Vagina (tissue), 2 donors: Measurements from ENCODE around the gene ACAA1. TPM values are rescaled to one million over a fixed set of nuclear protein-coding genes. Genes with fewer than 3 reads are reported as not detected.

Experiments used
- DNase-seq, 2 donors: peaks; one replicate each; pipeline ENCODE4 v3.0.0-alpha.2; 2017; ENCODE audit errors: extremely low spot score in 2 of 2
- H3K27ac ChIP-seq: fragments of 200-600 bp; sonication (generic); one replicate; pipeline ENCODE4 v1.5.1; 2019
- H3K27me3 ChIP-seq: fragments of 200-600 bp; sonication (generic); one replicate; pipeline ENCODE4 v1.5.1; 2019
- H3K36me3 ChIP-seq, 2 donors: fragments of 200-600 bp; sonication (generic); one replicate each; pipeline ENCODE4 v1.5.1; 2017 to 2019
- H3K4me1 ChIP-seq: fragments of 200-600 bp; sonication (generic); one replicate; pipeline ENCODE4 v1.5.1; 2019
- H3K4me3 ChIP-seq, 2 donors: fragments of 200-600 bp; sonication (generic); 1 replicate in 1 of 2; 2 replicates in 1 of 2; pipeline ENCODE4 v1.5.1; 2016 to 2019
- H3K9me3 ChIP-seq: fragments of 200-600 bp; sonication (generic); one replicate; pipeline ENCODE4 v1.5.1; 2019
- CTCF ChIP-seq, 3 experiments: fragments of 450-650 bp in 2 of 3; fragments of 200-600 bp in 1 of 3; sonication (generic) in 1 of 3; IDR thresholded peaks; one replicate each; pipeline ENCODE4 v1.5.1; 2017 to 2019; ENCODE audit warnings: antibody characterized with exemption in 3 of 3, mild to moderate bottlenecking in 2 of 3, moderate library complexity in 2 of 3
- POLR2A ChIP-seq, 2 donors: fragments of 450-650 bp; IDR thresholded peaks; one replicate each; pipeline ENCODE4 v1.6.1; 2017; ENCODE audit warnings: antibody characterized with exemption in 2 of 2, mild to moderate bottlenecking in 2 of 2, moderate library complexity in 2 of 2
- POLR2AphosphoS5 ChIP-seq, 2 donors: sonication (generic); formaldehyde crosslinking; IDR thresholded peaks; one replicate each; pipeline ENCODE4 v1.9.0; 2017; ENCODE audit warnings: antibody characterized with exemption in 2 of 2, mild to moderate bottlenecking in 2 of 2, low read depth in 1 of 2; ENCODE audit not compliant: insufficient read depth in 1 of 2
- intact Hi-C: fragments of 100-400 bp; cut with DNase I; formaldehyde crosslinking; loops from one replicate; pipeline ENCODE4 v1.15.1; 2023
- total RNA-seq: library from RNA; depleted of rRNA; stranded (reverse); fragments of >200 nt; gene quantifications from one replicate; pipeline ENCODE4 v1.2.3, GENCODE V29; 2016

Gene ACAA1
- total RNA-seq, 1 donor from 2014 or later = 53.0 TPM

- Histone ChIP-seq H3K4me3 (no peak overlapping the region), H3K36me3 (no peaks in the 10 kb centered on the region), H3K27ac (no peak overlapping the region), H3K4me1 (no peaks in the 10 kb centered on the region), H3K27me3 (no peaks in the 10 kb centered on the region), H3K9me3 (no peaks in the 10 kb centered on the region)
- intact Hi-C loops = no loop called here
- TF ChIP-seq CTCF (IDR thresholded peaks at IDR 0.05) (no peak), POLR2A (IDR thresholded peaks at IDR 0.05) (no peak), POLR2AphosphoS5 (IDR thresholded peaks at IDR 0.05; ENCODE audit: insufficient read depth in 1 of 2, low read depth in 1 of 2) (no peak)
- peak in 1 of 2 donors; percentile 40 for DNase-seq
Measured at GRCh38 chr3:38158472-38158871, 21.5 kb upstream of the ACAA1 start.

GRCh38 chr3:38157595-38157994 lies 20.7 kb upstream of the ACAA1 start:
- Histone ChIP-seq H3K9me3 (no peaks in the 10 kb centered on the region), H3K27ac (no peak overlapping the region), H3K27me3 (no peaks in the 10 kb centered on the region), H3K36me3 (no peaks in the 10 kb centered on the region), H3K4me1 (no peaks in the 10 kb centered on the region), H3K4me3 (no peak overlapping the region)
- TF ChIP-seq CTCF (IDR thresholded peaks at IDR 0.05) (no peak), POLR2A (IDR thresholded peaks at IDR 0.05) (no peak), POLR2AphosphoS5 (IDR thresholded peaks at IDR 0.05; ENCODE audit: insufficient read depth in 1 of 2, low read depth in 1 of 2) (no peak)
- intact Hi-C loops = no loop called here
- DNase-seq = peak in 1 of 2 donors; percentile 72

DNA sequence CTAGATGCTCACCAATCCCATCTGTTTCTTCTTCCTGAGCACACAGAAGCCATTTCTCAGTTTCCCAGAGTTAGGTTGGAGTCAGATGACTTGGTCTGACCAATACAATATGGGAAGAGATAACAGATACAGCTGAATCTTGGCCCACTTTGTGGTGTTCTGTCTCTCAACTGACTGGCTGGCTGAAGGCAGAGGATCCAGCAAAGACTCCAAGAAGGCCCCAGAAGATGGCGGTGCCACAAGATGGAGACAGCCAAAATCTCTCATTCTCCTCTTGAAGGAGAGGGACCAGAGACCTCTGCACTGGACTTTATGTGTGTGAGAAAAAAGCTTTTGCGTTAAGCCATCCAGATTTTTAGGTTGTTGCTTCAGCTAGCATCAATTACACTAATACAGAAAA lies 20.2 kb upstream of the ACAA1 start:
- peak in 1 of 2 donors; percentile 32 for DNase-seq
- no peak for TF ChIP-seq POLR2AphosphoS5 (IDR thresholded peaks at IDR 0.05; ENCODE audit: insufficient read depth in 1 of 2, low read depth in 1 of 2)
- no peak for TF ChIP-seq POLR2A (IDR thresholded peaks at IDR 0.05)
- TF ChIP-seq CTCF (IDR thresholded peaks at IDR 0.05) = no peak
- H3K27ac ChIP-seq = no peak overlapping the region
- intact Hi-C loops = no loop called here
- H3K36me3 ChIP-seq = no peaks in the 10 kb centered on the region
- H3K27me3 ChIP-seq = no peaks in the 10 kb centered on the region
- H3K9me3 ChIP-seq = no peaks in the 10 kb centered on the region
- no peaks in the 10 kb centered on the region for H3K4me1 ChIP-seq
- no peak overlapping the region for H3K4me3 ChIP-seq

GRCh38 chr3:38155825-38156224 lies 18.9 kb upstream of the ACAA1 start:
- Histone ChIP-seq H3K4me3 (no peak overlapping the region), H3K9me3 (no peaks in the 10 kb centered on the region), H3K27ac (no peak overlapping the region), H3K4me1 (no peaks in the 10 kb centered on the region), H3K27me3 (no peaks in the 10 kb centered on the region), H3K36me3 (no peaks in the 10 kb centered on the region)
- TF ChIP-seq POLR2AphosphoS5 (IDR thresholded peaks at IDR 0.05; ENCODE audit: insufficient read depth in 1 of 2, low read depth in 1 of 2) (no peak), CTCF (IDR thresholded peaks at IDR 0.05) (no peak), POLR2A (IDR thresholded peaks at IDR 0.05) (no peak)
- DNase-seq = no peak
- intact Hi-C loops = no loop called here

GRCh38 chr3:38154625-38155255 lies 17.8 kb upstream of the ACAA1 start:
- intact Hi-C loops = no loop called here
- H3K36me3 ChIP-seq = no peaks in the 10 kb centered on the region
- H3K9me3 ChIP-seq = no peaks in the 10 kb centered on the region
- TF ChIP-seq CTCF (IDR thresholded peaks at IDR 0.05) (no peak), POLR2AphosphoS5 (IDR thresholded peaks at IDR 0.05; ENCODE audit: insufficient read depth in 1 of 2, low read depth in 1 of 2) (peak in 1 of 2 donors; percentile 22), POLR2A (IDR thresholded peaks at IDR 0.05) (no peak)
- no peaks in the 10 kb centered on the region for H3K4me1 ChIP-seq
- DNase-seq = peak in 1 of 2 donors; percentile 82
- no peak overlapping the region for H3K27ac ChIP-seq
- no peak overlapping the region for H3K4me3 ChIP-seq
- no peaks in the 10 kb centered on the region for H3K27me3 ChIP-seq
